Gastroesophageal sphincter (tissue), 4 donors: ENCODE results near the gene RALGPS1. TPM values are rescaled to one million over a fixed set of nuclear protein-coding genes. Genes with fewer than 3 reads are reported as not detected.

Source experiments
- ATAC-seq: fragments of 150-250 bp; one replicate; pipeline ENCODE4 v1.9.1; 2016; ENCODE audit warnings: mild to moderate bottlenecking, moderate library complexity
- H3K27ac ChIP-seq, 4 donors: fragments of 200-600 bp; sonication (generic) in 3 of 4; 1 replicate in 3 of 4; 2 replicates in 1 of 4; pipeline ENCODE4 v1.5.1; 2016 to 2019
- H3K27me3 ChIP-seq: fragments of 200-600 bp; sonication (generic); one replicate; pipeline ENCODE4 v1.5.1; 2019
- H3K36me3 ChIP-seq, 2 donors: fragments of 200-600 bp; sonication (generic); one replicate each; pipeline ENCODE4 v1.5.1; 2019; ENCODE audit warnings: control low read depth in 1 of 2
- H3K4me1 ChIP-seq, 3 donors: fragments of 200-600 bp; sonication (generic); 1 replicate in 2 of 3; 2 replicates in 1 of 3; pipeline ENCODE4 v1.5.1; 2016 to 2019; ENCODE audit warnings: control low read depth in 2 of 3
- H3K4me3 ChIP-seq, 2 donors: fragments of 200-600 bp; sonication (generic); one replicate each; pipeline ENCODE4 v1.5.1; 2019; ENCODE audit warnings: mild to moderate bottlenecking in 1 of 2, moderate library complexity in 1 of 2
- H3K9me3 ChIP-seq, 3 donors: fragments of 200-600 bp; sonication (generic); one replicate each; pipeline ENCODE4 v1.5.1; 2017 to 2019; ENCODE audit warnings: control low read depth in 2 of 3
- CTCF ChIP-seq, 4 experiments: fragments of 200-600 bp in 2 of 4; fragments of 450-650 bp in 2 of 4; sonication (generic) in 1 of 4; IDR thresholded peaks; one replicate each; pipeline ENCODE4 v1.5.1; 2017 to 2019; ENCODE audit warnings: antibody characterized with exemption in 4 of 4, mild to moderate bottlenecking in 2 of 4, moderate library complexity in 2 of 4
- EP300 ChIP-seq: sonication (generic); formaldehyde crosslinking; IDR thresholded peaks from one replicate; pipeline ENCODE4 v1.6.1; 2017; ENCODE audit warnings: antibody characterized with exemption, mild to moderate bottlenecking
- POLR2A ChIP-seq, 2 donors: fragments of 450-650 bp; IDR thresholded peaks; one replicate each; pipeline ENCODE4 v1.6.1; 2017; ENCODE audit warnings: antibody characterized with exemption in 2 of 2, mild to moderate bottlenecking in 2 of 2, moderate library complexity in 1 of 2
- POLR2AphosphoS5 ChIP-seq: sonication (generic); formaldehyde crosslinking; IDR thresholded peaks from one replicate; pipeline ENCODE4 v1.6.1; 2017; ENCODE audit warnings: antibody characterized with exemption
- WGBS, 2 donors: methylation state at CpG; one replicate each; pipeline ENCODE4 v1.1.5; 2018; ENCODE audit warnings: low coverage in 1 of 2; 5-methylcytosine and 5-hydroxymethylcytosine counted together
- total RNA-seq, 4 donors: library from RNA; depleted of rRNA; stranded (reverse); fragments of >200 nt; gene quantifications; one replicate each; pipeline ENCODE4 v1.1.0, GENCODE V29; 2016

The RALGPS1 gene
- total RNA-seq, 4 donors from 2014 or later = 5.9 to 17.4 (median 11.3) TPM

DNA sequence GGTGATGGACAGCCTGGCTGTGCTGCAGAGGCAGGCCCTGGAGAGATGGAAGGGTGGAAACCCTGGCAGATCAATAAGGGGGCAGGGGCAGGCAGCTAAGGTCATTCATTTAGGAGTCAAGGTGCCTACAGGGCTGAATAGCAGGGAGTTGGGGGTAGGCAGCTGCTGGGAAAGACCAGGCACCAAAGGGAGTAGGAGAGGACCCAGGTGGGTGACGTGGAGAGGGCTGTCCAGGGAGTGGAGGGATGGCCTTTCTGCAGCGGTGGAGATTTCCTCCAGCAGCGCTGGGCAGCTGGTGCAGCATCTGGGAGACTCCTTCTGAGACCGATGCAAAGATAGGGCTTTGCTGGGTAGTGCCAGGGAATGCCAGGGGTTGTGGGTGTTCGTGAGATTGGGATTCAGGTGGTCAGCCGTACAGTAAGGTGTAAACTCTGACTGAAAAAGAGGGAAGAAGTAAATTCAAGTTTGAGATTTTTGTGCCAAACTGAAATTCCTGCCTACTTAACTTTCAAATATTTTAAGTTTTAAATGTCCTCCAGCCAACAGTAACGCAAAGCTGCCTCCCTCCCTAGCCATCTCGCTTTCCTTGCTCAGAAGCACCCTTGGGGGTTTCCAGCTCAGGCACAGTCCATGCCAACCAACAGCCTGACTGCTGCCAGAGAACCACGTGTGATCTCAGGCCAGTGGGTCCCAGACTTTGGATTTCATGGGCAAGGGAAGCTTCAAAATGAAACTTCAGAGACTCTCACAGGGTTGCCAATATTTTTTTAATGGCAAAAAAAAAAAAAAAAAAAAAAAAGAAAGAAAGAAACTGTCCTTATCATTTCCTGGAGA lies 226.5 kb downstream of the RALGPS1 start:
- ATAC-seq = no peak
- TF ChIP-seq CTCF (IDR thresholded peaks at IDR 0.05) (no peak), POLR2AphosphoS5 (no peak), EP300 (no peak), POLR2A (IDR thresholded peaks at IDR 0.05) (no peak)
- no peaks in the 10 kb centered on the region for H3K36me3 ChIP-seq
- H3K4me3 ChIP-seq = no peak overlapping the region
- H3K9me3 ChIP-seq = no peaks in the 10 kb centered on the region
- H3K27ac ChIP-seq = no peak overlapping the region
- no peaks in the 10 kb centered on the region for H3K27me3 ChIP-seq
- WGBS, 2 donors = 66 to 79% methylated on average over 6 of the region's 9 CpGs
- peaks cover 0 to 25% (median 5%) of the 10 kb centered on the region in 3 donors for H3K4me1 ChIP-seq

- H3K27ac ChIP-seq = no peak overlapping the region
- no peak overlapping the region for H3K4me3 ChIP-seq
- no peaks in the 10 kb centered on the region for H3K9me3 ChIP-seq
- no peaks in the 10 kb centered on the region for H3K27me3 ChIP-seq
- TF ChIP-seq CTCF (IDR thresholded peaks at IDR 0.05) (no peak), POLR2A (IDR thresholded peaks at IDR 0.05) (no peak), EP300 (no peak), POLR2AphosphoS5 (no peak)
- no peaks in the 10 kb centered on the region for H3K36me3 ChIP-seq
- ATAC-seq = no peak
- WGBS, 2 donors = 100% methylated on average over 1 of the region's 3 CpGs; no CpG with 5 or more reads in 1 of the 2 donors
- peaks cover 0 to 13% (median 0%) of the 10 kb centered on the region in 3 donors for H3K4me1 ChIP-seq
Observed at GRCh38 chr9:127142291-127142690, 227.7 kb downstream of the RALGPS1 start.

GRCh38 chr9:127142931-127143464 lies 228.4 kb downstream of the RALGPS1 start:
- TF ChIP-seq EP300 = no peak
- TF ChIP-seq POLR2AphosphoS5 = no peak
- no peak for TF ChIP-seq CTCF (IDR thresholded peaks at IDR 0.05)
- TF ChIP-seq POLR2A (IDR thresholded peaks at IDR 0.05) = no peak
- no peaks in the 10 kb centered on the region for H3K9me3 ChIP-seq
- ATAC-seq = no peak
- no peaks in the 10 kb centered on the region for H3K27me3 ChIP-seq
- H3K4me1 ChIP-seq = peaks cover 0 to 13% (median 0%) of the 10 kb centered on the region in 3 donors
- H3K36me3 ChIP-seq = no peaks in the 10 kb centered on the region
- H3K27ac ChIP-seq = no peak overlapping the region
- no peak overlapping the region for H3K4me3 ChIP-seq
- WGBS, 2 donors = 69 to 84% methylated on average over 2 of the region's 2 CpGs

DNA sequence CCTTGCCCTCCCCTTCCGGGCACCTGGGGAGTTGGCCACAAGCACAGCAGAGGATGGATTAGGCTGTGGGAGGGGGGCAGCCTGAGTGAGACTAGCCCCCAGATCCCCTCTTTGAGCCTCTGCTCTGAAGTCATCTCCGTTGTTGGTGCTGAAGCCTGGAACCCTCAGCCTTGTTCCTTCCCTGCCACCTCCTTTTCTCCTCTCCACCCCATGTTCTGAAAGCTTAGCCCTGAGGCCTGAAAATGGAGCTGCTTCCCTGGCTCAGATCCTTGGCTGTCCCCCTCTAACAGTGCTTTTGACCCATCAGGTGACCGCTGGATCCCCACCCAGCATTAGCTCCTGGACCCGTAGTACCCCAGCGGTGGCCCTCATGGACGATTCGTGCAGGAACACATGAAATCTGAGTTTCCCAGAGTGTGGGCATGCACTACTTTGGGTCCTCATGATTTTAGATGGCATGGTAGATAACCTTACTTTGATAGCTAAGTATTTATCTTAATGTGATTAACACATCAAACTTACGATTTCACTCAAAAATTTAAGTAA lies 229.4 kb downstream of the RALGPS1 start:
- no peaks in the 10 kb centered on the region for H3K36me3 ChIP-seq
- peaks cover 0 to 13% (median 0%) of the 10 kb centered on the region in 3 donors for H3K4me1 ChIP-seq
- no peaks in the 10 kb centered on the region for H3K27me3 ChIP-seq
- no peak for TF ChIP-seq EP300
- no peak for TF ChIP-seq CTCF (IDR thresholded peaks at IDR 0.05)
- TF ChIP-seq POLR2AphosphoS5 = no peak
- no peak for TF ChIP-seq POLR2A (IDR thresholded peaks at IDR 0.05)
- ATAC-seq = no peak
- no peak overlapping the region for H3K4me3 ChIP-seq
- H3K27ac ChIP-seq = peak overlapping the region in 3 of 4 donors; percentile 10 to 41 (median 39)
- H3K9me3 ChIP-seq = no peaks in the 10 kb centered on the region
- WGBS, 2 donors = 93 to 100% methylated on average over 6 to 7 of the region's 8 CpGs
